ENCODE results near the gene ZFC3H1.
A peak's percentile ranks its signal among the peaks of the same experiment; 100 is the strongest.

The ZFC3H1 gene

GRCh38 chr12:71662849-71663560 lies 643 bp downstream of the ZFC3H1 start:
- Histone ChIP-seq H3K9me3 (replicated peaks in 1 of 11) (no peaks in the 10 kb centered on the region; a peak in 1 of 22 replicates), H3K36me3 (peaks cover 19 to 48% (median 35%) of the 10 kb centered on the region in 11 experiments)

GRCh38 chr12:71661977-71662530 lies 1.6 kb downstream of the ZFC3H1 start:
- peaks cover 28 to 61% (median 53%) of the 10 kb centered on the region in 11 experiments for H4K20me1 ChIP-seq
- H3K27ac ChIP-seq = peak overlapping the region; percentile 88 to 98 (median 94); a peak in 21 of 22 replicates
- TF ChIP-seq Cebpa-rat (IDR thresholded peaks at IDR 0.05) = no peak
- peaks cover 0 to 8% (median 4%) of the 10 kb centered on the region in 11 experiments; a peak in 8 of 22 replicates for H3K9me3 ChIP-seq (replicated peaks in 1 of 11)
- H3K4me3 ChIP-seq = peak overlapping the region; percentile 83 to 98 (median 89)
- H3K4me1 ChIP-seq = peaks cover 24 to 46% (median 29%) of the 10 kb centered on the region in 10 experiments
- H3K4me2 ChIP-seq = peak overlapping the region; percentile 75 to 92 (median 89)
- peak overlapping the region; percentile 90 to 99 (median 97) for H3K9ac ChIP-seq
- H3K27me3 ChIP-seq = no peaks in the 10 kb centered on the region
- peaks cover 28 to 50% (median 44%) of the 10 kb centered on the region in 11 experiments for H3K36me3 ChIP-seq

More at GRCh38 chr12:71662849-71663560, 643 bp downstream of the ZFC3H1 start:
- peak overlapping the region; percentile 75 to 92 (median 89); a peak in 20 of 22 replicates for H3K4me2 ChIP-seq
- TF ChIP-seq Cebpa-rat (IDR thresholded peaks at IDR 0.05) = no peak
- H4K20me1 ChIP-seq = peaks cover 28 to 55% (median 48%) of the 10 kb centered on the region in 11 experiments
- peak overlapping the region; percentile 88 to 98 (median 94) for H3K27ac ChIP-seq
- H3K4me3 ChIP-seq = peak overlapping the region; percentile 83 to 98 (median 89)
- H3K27me3 ChIP-seq = no peaks in the 10 kb centered on the region
- H3K9ac ChIP-seq = peak overlapping the region; percentile 90 to 99 (median 97)
- peaks cover 24 to 39% (median 29%) of the 10 kb centered on the region in 10 experiments for H3K4me1 ChIP-seq

- Histone ChIP-seq H3K9ac (no peak overlapping the region), H3K36me3 (peaks cover 80 to 100% (median 96%) of the 10 kb centered on the region in 11 experiments), H3K9me3 (replicated peaks in 1 of 11) (peaks cover 15 to 52% (median 41%) of the 10 kb centered on the region in 11 experiments), H3K4me2 (peak overlapping the region in 2 of 11 experiments; percentile 19 to 29; a peak in 1 of 22 replicates), H4K20me1 (peaks cover 17 to 100% (median 61%) of the 10 kb centered on the region in 11 experiments), H3K27ac (no peak overlapping the region), H3K4me3 (no peak overlapping the region), H3K4me1 (peaks cover 6 to 56% (median 15%) of the 10 kb centered on the region in 10 experiments), H3K27me3 (no peaks in the 10 kb centered on the region)
- no peak for TF ChIP-seq Cebpa-rat (IDR thresholded peaks at IDR 0.05)
Measured at GRCh38 chr12:71656740-71657139, 6.9 kb downstream of the ZFC3H1 start.

- Histone ChIP-seq H3K9ac (no peak overlapping the region), H3K4me1 (peaks cover 0 to 56% (median 7%) of the 10 kb centered on the region in 10 experiments; a peak in 12 of 20 replicates), H3K36me3 (peaks cover 89 to 100% (median 99%) of the 10 kb centered on the region in 11 experiments), H4K20me1 (peaks cover 17 to 100% (median 61%) of the 10 kb centered on the region in 11 experiments; a peak in 21 of 22 replicates), H3K4me3 (peak overlapping the region in 2 of 10 experiments; percentile 8 to 9; a peak in 1 of 20 replicates), H3K9me3 (replicated peaks in 1 of 11) (peaks cover 15 to 52% (median 41%) of the 10 kb centered on the region in 11 experiments), H3K4me2 (peak overlapping the region in 4 of 11 experiments; percentile 6 to 72 (median 33); a peak in 5 of 22 replicates), H3K27ac (no peak overlapping the region), H3K27me3 (no peaks in the 10 kb centered on the region)
- TF ChIP-seq Cebpa-rat (IDR thresholded peaks at IDR 0.05) = no peak
Measured at GRCh38 chr12:71655907-71656306, 7.7 kb downstream of the ZFC3H1 start.

GRCh38 chr12:71655495-71655894 lies 8.2 kb downstream of the ZFC3H1 start:
- TF ChIP-seq Cebpa-rat (IDR thresholded peaks at IDR 0.05) = no peak
- H3K4me1 ChIP-seq = peaks cover 0 to 55% (median 3%) of the 10 kb centered on the region in 10 experiments; a peak in 7 of 20 replicates
- H3K27me3 ChIP-seq = no peaks in the 10 kb centered on the region
- peaks cover 15 to 52% (median 41%) of the 10 kb centered on the region in 11 experiments for H3K9me3 ChIP-seq (replicated peaks in 1 of 11)
- H3K27ac ChIP-seq = no peak overlapping the region
- H3K4me3 ChIP-seq = peak overlapping the region in 2 of 10 experiments; percentile 8 to 9; a peak in 2 of 20 replicates
- H3K4me2 ChIP-seq = peak overlapping the region in 4 of 11 experiments; percentile 6 to 72 (median 33); a peak in 5 of 22 replicates
- no peak overlapping the region for H3K9ac ChIP-seq
- peaks cover 93 to 100% (median 100%) of the 10 kb centered on the region in 11 experiments for H3K36me3 ChIP-seq
- H4K20me1 ChIP-seq = peaks cover 17 to 100% (median 61%) of the 10 kb centered on the region in 11 experiments; a peak in 21 of 22 replicates

- no peaks in the 10 kb centered on the region for H3K27me3 ChIP-seq
- TF ChIP-seq Cebpa-rat (IDR thresholded peaks at IDR 0.05) = no peak
- peaks cover 22 to 100% (median 62%) of the 10 kb centered on the region in 11 experiments for H4K20me1 ChIP-seq
- peaks cover 0 to 45% (median 0%) of the 10 kb centered on the region in 10 experiments; a peak in 4 of 20 replicates for H3K4me1 ChIP-seq
- H3K27ac ChIP-seq = no peak overlapping the region
- H3K4me3 ChIP-seq = peak overlapping the region in 2 of 10 experiments; percentile 6 to 25; a peak in 1 of 20 replicates
- H3K9ac ChIP-seq = no peak overlapping the region
- peaks cover 94 to 100% (median 99%) of the 10 kb centered on the region in 11 experiments for H3K36me3 ChIP-seq
- no peak overlapping the region for H3K4me2 ChIP-seq
- peaks cover 15 to 52% (median 41%) of the 10 kb centered on the region in 11 experiments for H3K9me3 ChIP-seq (replicated peaks in 1 of 11)
Measured at GRCh38 chr12:71654200-71654599, 9.4 kb downstream of the ZFC3H1 start.

GRCh38 chr12:71653137-71653536 lies 10.5 kb downstream of the ZFC3H1 start:
- peaks cover 0 to 47% (median 0%) of the 10 kb centered on the region in 10 experiments; a peak in 4 of 20 replicates for H3K4me1 ChIP-seq
- H3K4me3 ChIP-seq = peak overlapping the region in 1 of 10 experiments; percentile 25; a peak in 1 of 20 replicates
- TF ChIP-seq Cebpa-rat (IDR thresholded peaks at IDR 0.05) = no peak
- H3K4me2 ChIP-seq = no peak overlapping the region
- H4K20me1 ChIP-seq = peaks cover 28 to 100% (median 63%) of the 10 kb centered on the region in 11 experiments
- peaks cover 15 to 52% (median 41%) of the 10 kb centered on the region in 11 experiments for H3K9me3 ChIP-seq (replicated peaks in 1 of 11)
- peaks cover 88 to 100% (median 99%) of the 10 kb centered on the region in 11 experiments for H3K36me3 ChIP-seq
- no peak overlapping the region for H3K9ac ChIP-seq
- no peak overlapping the region for H3K27ac ChIP-seq
- no peaks in the 10 kb centered on the region for H3K27me3 ChIP-seq

- Histone ChIP-seq H3K9me3 (replicated peaks in 1 of 11) (peaks cover 15 to 50% (median 41%) of the 10 kb centered on the region in 11 experiments), H3K27me3 (no peaks in the 10 kb centered on the region), H3K36me3 (peaks cover 87 to 100% (median 99%) of the 10 kb centered on the region in 11 experiments), H3K4me3 (no peak overlapping the region), H4K20me1 (peaks cover 31 to 100% (median 61%) of the 10 kb centered on the region in 11 experiments), H3K27ac (no peak overlapping the region), H3K4me2 (no peak overlapping the region), H3K4me1 (peaks cover 0 to 47% (median 0%) of the 10 kb centered on the region in 10 experiments; a peak in 4 of 20 replicates), H3K9ac (no peak overlapping the region)
- TF ChIP-seq Cebpa-rat (IDR thresholded peaks at IDR 0.05) = no peak
Measured at GRCh38 chr12:71652656-71653055, 11.0 kb downstream of the ZFC3H1 start.

Measured in BLaER1 treated with 17β-estradiol and CSF1 and Interleukin-3, amounts not matched to agents 10 nM and 100 nM (cell line).